GM21360 (cell line): ENCODE results near the gene AMOTL2.

Experiments
- ATAC-seq: cut with Tn5 transposase; IDR thresholded peaks from one replicate; pipeline ENCODE4 v1.9.1; 2021; ENCODE audit warnings: mild to moderate bottlenecking, moderate library complexity; ENCODE audit not compliant: unreplicated experiment

Gene AMOTL2

DNA sequence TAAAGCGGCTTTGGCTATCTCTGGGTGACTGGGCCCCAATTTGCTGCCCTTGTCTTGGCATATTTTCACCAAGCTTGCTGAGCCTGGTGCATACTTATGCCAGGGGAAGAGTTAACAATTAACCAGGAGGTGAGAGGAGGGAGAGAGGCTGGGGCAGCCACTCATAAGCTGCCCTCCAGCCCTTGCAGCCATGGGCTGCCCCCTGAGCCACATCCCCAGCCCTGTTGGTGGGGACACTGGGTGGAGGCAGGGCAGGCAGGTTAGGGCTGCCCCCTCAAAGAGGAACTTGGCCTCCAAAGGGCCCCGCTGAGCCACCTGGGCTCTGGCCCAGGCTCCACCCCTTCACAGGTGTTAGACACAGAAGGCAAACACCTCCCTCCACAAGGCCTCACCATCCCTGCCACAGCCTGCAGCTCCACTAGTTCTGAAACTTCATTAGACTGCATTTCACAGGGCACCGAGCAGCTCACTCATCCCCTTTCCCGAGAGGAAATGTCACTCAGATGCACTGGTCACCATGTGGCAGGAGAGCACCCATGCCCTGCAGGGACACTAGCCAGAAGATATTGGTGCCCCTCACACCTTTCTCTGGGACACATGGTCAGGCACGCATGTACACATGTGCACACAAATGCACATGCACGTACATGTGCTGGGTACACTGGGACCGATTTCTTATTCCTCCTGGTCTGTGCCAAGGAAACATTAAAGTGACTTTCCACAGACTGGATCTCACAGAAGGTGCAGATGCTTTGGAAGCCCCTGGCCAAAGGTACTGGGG is 20.2 kb downstream of the AMOTL2 start:
- ATAC-seq, result no peak

- ATAC-seq, result no peak
Measured at GRCh38 chr3:134353171-134353825, 20.9 kb downstream of the AMOTL2 start.

DNA sequence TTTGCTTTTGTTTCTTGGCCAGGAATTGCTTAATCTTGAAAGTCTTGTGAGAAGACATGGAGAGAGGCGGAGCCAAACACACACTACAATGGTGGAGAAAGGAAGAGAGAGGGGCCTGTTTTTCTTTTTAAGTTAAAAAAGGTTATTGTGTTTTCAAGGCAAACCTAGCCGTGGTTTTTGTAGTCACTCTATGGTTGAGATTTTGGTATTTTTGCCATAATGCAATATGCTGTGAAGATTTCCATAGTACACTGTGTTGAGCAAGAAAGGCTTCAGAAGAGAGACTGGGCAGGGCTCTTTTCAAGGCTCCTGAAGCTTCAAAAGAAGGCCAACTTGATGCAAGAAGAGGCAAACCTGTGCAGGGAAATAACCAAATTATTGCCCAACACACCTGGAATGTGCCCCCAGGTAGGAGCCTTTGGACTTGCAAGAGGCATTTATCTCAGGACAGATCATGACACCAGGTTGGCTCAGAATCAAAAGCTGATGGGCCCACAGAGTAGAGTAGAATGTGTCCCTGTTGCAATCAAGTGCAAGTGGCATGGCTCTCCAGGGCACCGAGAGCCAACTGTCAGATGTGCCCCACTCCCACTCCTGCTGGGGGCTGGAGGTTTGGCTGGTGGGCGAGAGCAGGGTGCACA is 22.1 kb downstream of the AMOTL2 start:
- ATAC-seq, result no peak

- no peak for ATAC-seq
Measured at GRCh38 chr3:134351427-134351826, 22.8 kb downstream of the AMOTL2 start.

GRCh38 chr3:134350861-134351311 is 23.4 kb downstream of the AMOTL2 start:
- no peak for ATAC-seq

- no peak for ATAC-seq
Measured at GRCh38 chr3:134350266-134350665, 24.0 kb downstream of the AMOTL2 start.

- no peak for ATAC-seq
Measured at GRCh38 chr3:134348524-134348923, 25.7 kb downstream of the AMOTL2 start.

DNA sequence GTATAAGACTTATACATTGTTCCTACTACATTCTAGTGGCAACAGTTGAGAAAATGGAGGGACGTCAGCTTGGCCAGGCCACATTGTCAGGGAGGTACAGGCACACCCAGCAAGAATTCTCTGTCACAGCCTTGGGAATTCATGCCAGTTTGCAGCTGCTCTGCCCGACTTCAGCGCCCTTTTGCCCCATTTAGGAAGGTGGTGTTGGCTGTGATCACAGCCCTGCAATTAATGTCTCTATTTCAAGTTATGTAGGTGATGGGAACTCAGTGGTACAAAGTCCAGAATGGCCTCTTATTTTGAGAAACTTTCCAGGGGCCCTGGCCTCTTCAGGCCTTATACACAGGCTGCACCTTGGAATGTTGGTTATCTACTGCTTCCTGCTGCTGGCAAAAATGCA is 26.7 kb downstream of the AMOTL2 start:
- no peak for ATAC-seq

DNA sequence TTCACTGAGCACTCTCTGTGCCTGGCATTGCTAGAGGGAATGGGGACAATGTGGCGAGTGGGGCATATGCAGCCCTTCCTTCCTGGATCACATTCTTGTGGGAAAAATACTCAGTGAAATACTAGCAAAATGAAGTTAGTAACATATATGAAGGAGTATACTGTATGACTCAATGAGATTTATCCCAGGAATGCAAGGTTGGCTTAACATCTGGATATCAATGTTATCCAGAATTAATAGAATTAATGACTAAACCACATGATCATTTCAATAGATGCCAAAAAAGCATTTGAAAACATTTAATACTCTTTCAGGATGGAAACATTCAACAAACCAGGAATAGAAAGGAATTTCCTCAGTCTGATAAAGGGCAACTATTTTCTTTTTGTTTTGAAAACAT is 27.5 kb downstream of the AMOTL2 start:
- ATAC-seq, result no peak

DNA sequence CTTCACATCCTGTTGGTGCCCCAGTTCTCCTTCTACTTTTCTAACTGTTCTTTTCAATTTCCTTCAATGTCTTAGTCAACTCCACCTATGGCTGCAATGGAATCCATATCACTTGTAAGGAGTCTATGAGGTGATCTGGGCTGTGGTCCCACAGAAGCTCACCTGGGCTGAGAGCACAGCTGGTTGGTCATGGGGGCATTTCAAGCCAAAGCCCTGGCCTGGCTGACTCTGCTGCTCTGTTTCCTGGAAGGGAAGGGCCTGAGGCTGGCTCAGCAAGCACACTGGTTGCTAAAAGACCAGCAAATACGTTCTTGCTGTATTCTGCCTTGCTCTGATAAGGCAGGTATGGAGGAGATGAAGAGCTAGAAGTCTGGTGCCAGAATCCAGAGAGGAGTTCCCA is 29.0 kb downstream of the AMOTL2 start:
- no peak for ATAC-seq

- no peak for ATAC-seq
Measured at GRCh38 chr3:134344560-134344959, 29.7 kb downstream of the AMOTL2 start.

GRCh38 chr3:134342259-134342658 is 32.0 kb downstream of the AMOTL2 start:
- no peak for ATAC-seq

- no peak for ATAC-seq
Measured at GRCh38 chr3:134341389-134341788, 32.9 kb downstream of the AMOTL2 start.

DNA sequence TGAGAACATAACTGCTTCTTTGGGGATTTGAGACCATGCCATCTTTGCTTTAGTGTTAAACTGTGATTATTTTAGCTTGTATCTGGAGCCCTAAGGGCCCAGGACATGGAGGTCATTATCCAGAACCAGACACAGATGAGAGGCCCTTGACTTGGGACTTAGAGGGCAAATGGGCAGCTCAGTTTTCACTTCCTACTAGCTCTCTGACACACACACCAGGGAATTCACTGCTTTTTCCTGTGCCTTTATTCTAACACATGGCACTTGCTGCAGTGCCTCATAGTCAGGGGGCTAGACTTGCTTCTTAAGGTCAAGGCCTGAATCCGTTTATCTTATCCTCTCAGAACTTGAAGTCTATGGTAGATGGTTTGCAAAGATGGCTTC is 33.3 kb downstream of the AMOTL2 start:
- ATAC-seq, result no peak

DNA sequence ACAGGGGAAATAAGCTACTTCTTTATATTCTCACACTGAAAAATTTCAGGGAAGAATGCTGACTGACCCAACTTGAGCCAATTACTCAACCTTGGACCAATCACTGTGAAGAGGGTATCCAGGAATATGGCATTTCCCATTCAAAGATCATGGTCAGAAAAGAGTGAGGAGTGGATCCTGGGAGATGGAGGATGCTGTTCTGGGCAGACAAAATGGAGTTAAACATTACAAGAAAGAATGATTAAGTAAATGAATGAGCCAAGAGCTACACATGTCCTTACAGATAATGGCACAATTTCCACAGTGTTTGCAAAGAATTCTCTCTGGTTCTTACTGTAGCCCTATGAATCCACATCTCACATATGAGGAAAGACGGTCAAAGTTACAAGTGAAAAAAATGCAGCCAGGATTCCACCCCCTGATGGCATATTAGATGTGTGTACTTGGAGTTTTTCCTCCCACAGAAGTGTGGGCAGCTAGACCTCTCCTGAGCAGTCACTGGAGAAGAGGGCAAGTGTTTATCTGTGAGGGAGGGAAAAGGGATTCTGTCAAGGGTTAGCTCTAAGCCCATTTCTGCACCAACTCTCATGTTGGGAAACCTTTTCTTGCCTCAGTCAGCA is 33.8 kb downstream of the AMOTL2 start:
- ATAC-seq, result no peak

- ATAC-seq, result no peak
Measured at GRCh38 chr3:134339913-134340312, 34.3 kb downstream of the AMOTL2 start.

DNA sequence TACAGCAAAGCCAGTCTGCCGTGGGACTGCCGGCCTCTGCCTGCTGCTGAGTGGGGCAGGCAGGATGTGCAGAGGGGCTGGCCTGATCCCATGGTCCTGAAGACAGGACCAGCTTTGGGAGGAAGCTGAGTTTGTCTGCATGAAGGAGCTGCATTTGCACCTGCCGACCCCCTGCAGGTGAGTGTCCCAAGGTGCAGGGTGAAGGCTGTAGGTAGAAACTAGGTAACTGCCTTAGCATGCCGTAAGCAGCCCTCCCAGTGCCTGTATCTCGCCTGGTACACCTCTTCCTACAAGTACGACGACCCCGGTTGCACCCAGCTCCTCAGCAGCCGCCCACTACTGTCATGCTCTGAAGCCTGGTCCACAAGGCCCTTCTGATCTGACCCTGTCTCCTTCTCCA is 34.9 kb downstream of the AMOTL2 start:
- ATAC-seq, result no peak

DNA sequence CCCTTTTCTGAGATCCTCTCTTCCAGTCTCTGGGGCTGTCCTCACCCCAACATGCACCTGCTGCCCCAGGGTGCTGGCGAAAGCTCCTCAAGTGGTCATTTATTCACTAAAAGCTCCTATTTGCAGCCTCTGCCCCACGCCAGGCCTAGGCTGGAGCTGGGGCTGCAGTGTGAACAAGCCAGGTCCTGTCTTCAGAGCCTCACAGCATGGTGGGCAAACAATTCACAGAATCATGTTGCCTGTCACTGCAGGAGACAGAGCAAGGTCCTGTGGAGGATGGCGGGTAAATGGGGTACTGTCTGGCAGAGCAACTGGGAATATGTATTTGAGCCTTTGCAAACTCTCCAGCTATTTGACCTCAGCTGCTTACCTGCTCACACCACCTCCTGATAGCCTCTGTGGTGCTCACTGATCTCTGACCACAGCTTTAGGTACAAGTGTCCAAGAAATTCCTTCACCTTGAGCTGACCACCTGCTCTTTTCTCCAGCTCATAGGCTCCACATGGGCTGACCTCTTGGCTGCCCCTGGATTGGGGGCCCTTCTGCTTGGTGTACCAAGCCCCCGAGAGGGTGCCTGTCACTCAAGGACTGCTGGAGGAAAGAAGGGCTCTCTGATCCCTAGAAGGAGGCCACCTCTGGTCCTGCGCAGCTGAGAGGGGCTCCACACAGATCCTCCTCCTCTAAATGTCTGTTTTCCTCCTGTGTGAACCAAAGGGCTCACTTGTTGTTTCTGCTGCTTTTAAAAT is 35.6 kb downstream of the AMOTL2 start:
- ATAC-seq, result no peak

DNA sequence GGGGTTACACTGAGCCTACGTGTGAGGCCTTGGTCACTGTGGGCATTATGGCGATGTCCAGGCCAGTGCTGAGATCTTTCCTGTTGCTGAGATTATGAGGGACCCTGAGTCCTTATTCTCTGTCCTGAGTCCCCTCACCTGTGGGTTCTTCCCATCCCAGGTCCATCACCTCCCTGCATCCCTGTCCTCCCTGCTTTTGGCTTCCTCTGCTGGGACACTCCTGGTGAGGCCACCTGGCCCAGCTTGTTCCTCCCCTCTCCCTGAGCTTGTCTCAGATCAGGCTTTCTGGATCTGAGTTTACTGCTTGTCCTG is 36.1 kb downstream of the AMOTL2 start:
- ATAC-seq, result no peak

DNA sequence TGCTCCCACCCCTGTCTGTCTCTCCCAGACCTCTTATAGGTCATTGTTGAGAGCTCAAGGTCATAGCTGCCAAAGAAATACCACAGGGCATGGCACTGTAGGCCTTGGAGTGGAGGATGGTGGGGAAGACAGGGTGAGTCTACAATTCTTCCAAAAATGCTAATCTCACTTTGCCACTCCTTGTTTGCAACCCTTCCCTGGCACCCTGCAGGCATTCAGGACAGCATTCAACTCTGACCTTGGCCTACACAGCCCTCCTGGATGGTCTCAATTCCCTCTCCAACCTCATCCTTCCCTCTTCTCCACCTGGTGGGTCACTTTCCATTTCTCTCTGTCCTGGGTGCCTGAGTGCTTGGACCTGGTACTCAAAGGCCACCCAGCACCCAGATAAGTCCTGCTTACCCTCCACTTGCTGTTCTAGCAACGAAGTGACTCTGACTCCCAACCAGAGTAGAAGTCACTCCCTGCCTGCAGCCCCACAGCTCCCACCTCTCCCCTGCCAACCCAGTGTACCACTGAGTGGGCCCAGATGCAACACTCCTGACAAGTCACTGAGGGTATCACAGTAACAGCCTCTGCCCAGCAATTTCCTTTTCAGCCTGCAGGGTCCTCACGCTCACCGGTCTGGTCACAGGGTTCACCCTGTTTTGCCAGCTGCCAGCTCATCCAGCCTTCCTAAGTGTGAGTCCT is 36.6 kb downstream of the AMOTL2 start:
- ATAC-seq, result no peak

- no peak for ATAC-seq
Measured at GRCh38 chr3:134337071-134337482, 37.2 kb downstream of the AMOTL2 start.
